NCI-H128 (cell line): Measurements from ENCODE around the gene ATXN7L3.
"Not testable (repeated sequence)": the region's sequence is repeated elsewhere in the genome, so short reads cannot be mapped to it uniquely, and the experiment has no call there.

Experiments
- DNase-seq: peaks from one replicate; lab custom pipeline; 2025; ENCODE audit not compliant: unreplicated experiment; lab: John Stamatoyannopoulos, UW

Gene ATXN7L3

GRCh38 chr17:44177640-44178039 is 22.0 kb downstream of the ATXN7L3 start:
- DNase-seq, result no peak

GRCh38 chr17:44176671-44177501 is 22.8 kb downstream of the ATXN7L3 start:
- DNase-seq, result no peak

- DNase-seq, result no peak
These were observed 23.4 kb downstream of the ATXN7L3 start for GRCh38 chr17:44176257-44176656.

- no peak for DNase-seq
These were observed 25.3 kb downstream of the ATXN7L3 start for GRCh38 chr17:44174427-44174826.

- DNase-seq, result no peak
These were observed 27.7 kb downstream of the ATXN7L3 start for GRCh38 chr17:44171931-44172455.

GRCh38 chr17:44170499-44171201 is 29.0 kb downstream of the ATXN7L3 start, which contains the start of gene ASB16:
ASB16 (plus strand) TSS chr17:44170704; CDS start chr17:44170790, 86 bp downstream.
- DNase-seq, result no peak

- DNase-seq, result no peak
These were observed 29.6 kb downstream of the ATXN7L3 start for GRCh38 chr17:44170135-44170498.

GRCh38 chr17:44167181-44167861 is 32.4 kb downstream of the ATXN7L3 start:
- DNase-seq, result no peak

- DNase-seq, result no peak
These were observed 35.2 kb downstream of the ATXN7L3 start for GRCh38 chr17:44164476-44164875.

GRCh38 chr17:44159519-44160210 is 40.0 kb downstream of the ATXN7L3 start:
- no peak for DNase-seq

- DNase-seq, result no peak
These were observed 44.2 kb downstream of the ATXN7L3 start for GRCh38 chr17:44155488-44155887.

- no peak for DNase-seq
These were observed 46.8 kb downstream of the ATXN7L3 start for GRCh38 chr17:44152875-44153274.

GRCh38 chr17:44149750-44150329 is 49.8 kb downstream of the ATXN7L3 start:
- DNase-seq, result no peak

GRCh38 chr17:44149066-44149465 is 50.6 kb downstream of the ATXN7L3 start:
- DNase-seq, result not testable (repeated sequence)

GRCh38 chr17:44147812-44148211 is 51.9 kb downstream of the ATXN7L3 start:
- DNase-seq, result no peak

GRCh38 chr17:44146375-44147346 is 53.0 kb downstream of the ATXN7L3 start:
- DNase-seq, result no peak

GRCh38 chr17:44144966-44145739 is 54.5 kb downstream of the ATXN7L3 start:
- DNase-seq, result no peak

GRCh38 chr17:44143921-44144320 is 55.8 kb downstream of the ATXN7L3 start:
- DNase-seq, result not testable (repeated sequence)
